BJ (cell line): ENCODE results near the gene KIAA0513. TPM values are rescaled to one million over a fixed set of nuclear protein-coding genes. Genes with fewer than 3 reads are reported as not detected.

Experiments used
- CTCF ChIA-PET: fragments of 350-600 bp; formaldehyde crosslinking; extraction: SDS; loops from one replicate; lab custom pipeline; 2021; ENCODE audit warnings: antibody characterized with exemption, inconsistent platforms; lab: Yijun Ruan, JAX
- POLR2A ChIA-PET: fragments of 300-600 bp; sonication (Branson Sonifier 250); formaldehyde crosslinking; extraction: SDS; loops from one replicate; lab custom pipeline; 2021; ENCODE audit warnings: antibody characterized with exemption; lab: Charles Lee
- DNase-seq: peaks from one replicate; pipeline ENCODE4 v3.0.0-alpha.2; 2011; ENCODE audit warnings: low read depth
- H3K27me3 ChIP-seq: 2 replicates; pipeline ENCODE4 v1.6.0; 2011; ENCODE audit warnings: low read length; ENCODE audit not compliant: control insufficient read depth, insufficient read depth
- H3K36me3 ChIP-seq: 2 replicates; pipeline ENCODE4 v1.5.1; 2011; ENCODE audit warnings: low read length; ENCODE audit not compliant: control insufficient read depth, insufficient read depth
- H3K4me3 ChIP-seq: 2 replicates; pipeline ENCODE4 v1.5.1; 2011; ENCODE audit warnings: low read depth, mild to moderate bottlenecking, control low read depth, low read length
- CTCF ChIP-seq: IDR thresholded peaks from 2 replicates; pipeline ENCODE4 v1.5.1; 2011; ENCODE audit warnings: low read depth, mild to moderate bottlenecking, control low read depth, inconsistent platforms, low read length, moderate library complexity; ENCODE audit not compliant: insufficient read depth
- polyA plus RNA-seq: library from polyadenylated mRNA; depleted of rRNA; stranded (reverse); fragments of >200 nt; gene quantifications from 2 replicates; pipeline ENCODE4 v1.2.3, GENCODE V29; 2011

Gene KIAA0513
- polyA plus RNA-seq, 1 experiment, result 6.6 TPM

GRCh38 chr16:85094812-85095211, 67.2 kb downstream of the KIAA0513 start:
- H3K4me3 ChIP-seq, result no peak overlapping the region
- H3K27me3 ChIP-seq, result peaks cover 6% of the 10 kb centered on the region
- DNase-seq, result no peak
- H3K36me3 ChIP-seq, result no peaks in the 10 kb centered on the region
- no peak for TF ChIP-seq CTCF
- POLR2A ChIA-PET, result no interaction called here
- CTCF ChIA-PET, result interaction anchor here (1.3 to 3.0 kb wide), 2 partner anchors 8 to 20 kb away, joined by 3 to 12 read pairs; no protein-coding TSS in a partner anchor

- Histone ChIP-seq H3K27me3 (peaks cover 6% of the 10 kb centered on the region), H3K4me3 (no peak overlapping the region), H3K36me3 (no peaks in the 10 kb centered on the region)
- CTCF ChIA-PET, result interaction anchor here (0.7 to 3.0 kb wide), 6 partner anchors 9 to 148 kb away, joined by 3 to 12 read pairs (median 3); no protein-coding TSS in a partner anchor
- no peak for DNase-seq
- no peak for TF ChIP-seq CTCF
- POLR2A ChIA-PET, result no interaction called here
These were observed 69.3 kb downstream of the KIAA0513 start for GRCh38 chr16:85096921-85097320.

GRCh38 chr16:85098565-85098964, 71.0 kb downstream of the KIAA0513 start:
- H3K4me3 ChIP-seq, result no peak overlapping the region
- H3K36me3 ChIP-seq, result no peaks in the 10 kb centered on the region
- peaks cover 6% of the 10 kb centered on the region; the same call in 1 of the 2 replicates for H3K27me3 ChIP-seq
- no peak for TF ChIP-seq CTCF
- ChIA-PET CTCF (interaction anchor here (0.6 to 1.1 kb wide), 3 partner anchors 10 to 16 kb away, joined by 3 read pairs; no protein-coding TSS in a partner anchor), POLR2A (no interaction called here)
- DNase-seq, result no peak

- no peak for TF ChIP-seq CTCF
- CTCF ChIA-PET, result interaction anchor here (1.2 kb wide), 1 partner anchor 8 kb away, joined by 3 read pairs; no protein-coding TSS in a partner anchor
- no peak for DNase-seq
- POLR2A ChIA-PET, result no interaction called here
- Histone ChIP-seq H3K36me3 (no peaks in the 10 kb centered on the region), H3K27me3 (peaks cover 8% of the 10 kb centered on the region; the same call in 1 of the 2 replicates), H3K4me3 (no peak overlapping the region)
These were observed 72.7 kb downstream of the KIAA0513 start for GRCh38 chr16:85100265-85100664.

GRCh38 chr16:85101956-85102630, 74.5 kb downstream of the KIAA0513 start:
- no peak overlapping the region for H3K4me3 ChIP-seq
- no peaks in the 10 kb centered on the region for H3K36me3 ChIP-seq
- ChIA-PET CTCF (interaction anchor here (1.0 to 3.1 kb wide), 2 partner anchors 13 to 15 kb away, joined by 5 to 14 read pairs; no protein-coding TSS in a partner anchor), POLR2A (no interaction called here)
- H3K27me3 ChIP-seq, result peaks cover 10% of the 10 kb centered on the region
- no peak for DNase-seq
- TF ChIP-seq CTCF, result no peak
